Activated T-cell treated with anti-CD3 and anti-CD28 coated beads, Interleukin-2, amount 50 U/mL, for 72 hours (primary cell): ENCODE results near the gene TNFRSF12A. TPM values are rescaled to one million over a fixed set of nuclear protein-coding genes. Genes with fewer than 3 reads are reported as not detected.

Experiments used
- ATAC-seq, 2 donors: fragments of 150-1000 bp; cut with Tn5 transposase; replicated peaks in 1 of 2; 2 replicates each; pipeline ENCODE4 v1.10.0; 2021; ENCODE audit warnings: moderate library complexity in 2 of 2, mild to moderate bottlenecking in 1 of 2
- DNase-seq, 2 donors: peaks; one replicate each; pipeline ENCODE4 v3.0.0; 2021 to 2022; ENCODE audit warnings: mixed read lengths in 1 of 2
- H3K27ac Mint-ChIP-seq: one replicate; pipeline ENCODE4 v1.8.0; 2022; ENCODE audit warnings: mild to moderate bottlenecking, moderate library complexity, mixed read lengths
- H3K27me3 Mint-ChIP-seq: one replicate; pipeline ENCODE4 v1.8.0; 2022; ENCODE audit warnings: low read depth, mixed read lengths
- H3K36me3 Mint-ChIP-seq, 2 donors: one replicate each; pipeline ENCODE4 v1.8.0; 2022; ENCODE audit warnings: mixed read lengths in 2 of 2, mild to moderate bottlenecking in 1 of 2; ENCODE audit not compliant: insufficient read depth in 2 of 2
- H3K4me1 Mint-ChIP-seq: one replicate; pipeline ENCODE4 v1.8.0; 2022; ENCODE audit warnings: low read depth, mixed read lengths
- H3K4me3 Mint-ChIP-seq, 2 donors: one replicate each; pipeline ENCODE4 v1.8.0; 2022; ENCODE audit warnings: mild to moderate bottlenecking in 2 of 2, mixed read lengths in 2 of 2, moderate library complexity in 2 of 2
- H3K9me3 Mint-ChIP-seq, 2 donors: one replicate each; pipeline ENCODE4 v1.8.0; 2022; ENCODE audit warnings: mixed read lengths in 2 of 2
- total RNA-seq, 2 donors: library from RNA; stranded (reverse); gene quantifications; one replicate each; pipeline ENCODE4 v1.2.3, GENCODE V29; 2022

Gene TNFRSF12A
- total RNA-seq, 2 donors from 2014 or later = 3.9 to 4.0 TPM

GRCh38 chr16:3009568-3010390, 10.4 kb upstream of the TNFRSF12A start:
- peaks cover 8% of the 10 kb centered on the region for H3K27me3 Mint-ChIP-seq
- no peaks in the 10 kb centered on the region for H3K36me3 Mint-ChIP-seq
- peaks cover 21% of the 10 kb centered on the region for H3K4me1 Mint-ChIP-seq
- no peak overlapping the region for H3K27ac Mint-ChIP-seq
- no peaks in the 10 kb centered on the region for H3K9me3 Mint-ChIP-seq
- ATAC-seq (no peak), DNase-seq (no peak)
- no peak overlapping the region for H3K4me3 Mint-ChIP-seq

DNA sequence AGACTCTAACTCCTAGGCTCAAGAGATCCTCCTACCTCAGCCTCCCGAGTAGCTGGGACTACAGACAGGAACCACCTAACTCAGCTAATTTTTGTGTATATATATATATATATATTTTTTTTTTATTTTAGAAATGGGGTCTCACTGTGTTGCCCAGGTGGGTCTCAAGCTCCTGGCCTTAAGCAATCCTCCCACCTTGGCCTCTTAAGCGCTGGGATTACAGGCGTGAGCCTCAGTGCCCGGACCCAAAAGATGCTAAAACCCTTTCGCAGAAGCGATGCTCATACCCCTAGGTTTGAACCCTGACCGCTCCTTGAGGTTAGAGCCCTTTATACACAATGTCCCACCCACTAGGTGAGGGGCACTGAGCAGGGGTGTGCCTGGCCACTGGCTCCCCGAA, 9.7 kb upstream of the TNFRSF12A start:
- no peaks in the 10 kb centered on the region for H3K36me3 Mint-ChIP-seq
- DNase-seq (no peak), ATAC-seq (no peak)
- peaks cover 21% of the 10 kb centered on the region for H3K4me1 Mint-ChIP-seq
- no peak overlapping the region for H3K27ac Mint-ChIP-seq
- peaks cover 8% of the 10 kb centered on the region for H3K27me3 Mint-ChIP-seq
- no peak overlapping the region for H3K4me3 Mint-ChIP-seq
- H3K9me3 Mint-ChIP-seq = no peaks in the 10 kb centered on the region

- Mint-ChIP-seq H3K27me3 (peaks cover under 1% of the 10 kb centered on the region), H3K36me3 (no peaks in the 10 kb centered on the region), H3K4me1 (peaks cover 16% of the 10 kb centered on the region), H3K9me3 (no peaks in the 10 kb centered on the region), H3K4me3 (no peak overlapping the region), H3K27ac (no peak overlapping the region)
- no peak for DNase-seq
- ATAC-seq = no peak
Observed at GRCh38 chr16:3012246-3012645, 7.9 kb upstream of the TNFRSF12A start.

GRCh38 chr16:3012828-3013420, 7.2 kb upstream of the TNFRSF12A start, which contains the start of gene CLDN9:
CLDN9 (plus strand) TSS chr16:3012923; CDS start chr16:3013363, 440 bp downstream.
- Mint-ChIP-seq H3K9me3 (no peaks in the 10 kb centered on the region), H3K4me3 (no peak within 1 kb of the TSS), H3K36me3 (no peaks in the 10 kb centered on the region), H3K27me3 (no peaks in the 10 kb centered on the region), H3K27ac (no peak within 1 kb of the TSS), H3K4me1 (peaks cover 10% of the 10 kb centered on the region)
- no peak for ATAC-seq
- DNase-seq = no peak

DNA sequence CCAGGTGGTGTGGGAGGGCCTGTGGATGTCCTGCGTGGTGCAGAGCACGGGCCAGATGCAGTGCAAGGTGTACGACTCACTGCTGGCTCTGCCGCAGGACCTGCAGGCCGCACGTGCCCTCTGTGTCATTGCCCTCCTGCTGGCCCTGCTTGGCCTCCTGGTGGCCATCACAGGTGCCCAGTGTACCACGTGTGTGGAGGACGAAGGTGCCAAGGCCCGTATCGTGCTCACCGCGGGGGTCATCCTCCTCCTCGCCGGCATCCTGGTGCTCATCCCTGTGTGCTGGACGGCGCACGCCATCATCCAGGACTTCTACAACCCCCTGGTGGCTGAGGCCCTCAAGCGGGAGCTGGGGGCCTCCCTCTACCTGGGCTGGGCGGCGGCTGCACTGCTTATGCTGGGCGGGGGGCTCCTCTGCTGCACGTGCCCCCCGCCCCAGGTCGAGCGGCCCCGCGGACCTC, 6.6 kb upstream of the TNFRSF12A start:
- Mint-ChIP-seq H3K4me3 (no peak overlapping the region), H3K27me3 (peaks cover 1% of the 10 kb centered on the region), H3K4me1 (peaks cover 10% of the 10 kb centered on the region), H3K27ac (no peak overlapping the region), H3K36me3 (no peaks in the 10 kb centered on the region), H3K9me3 (no peaks in the 10 kb centered on the region)
- DNase-seq (no peak), ATAC-seq (no peak)

DNA sequence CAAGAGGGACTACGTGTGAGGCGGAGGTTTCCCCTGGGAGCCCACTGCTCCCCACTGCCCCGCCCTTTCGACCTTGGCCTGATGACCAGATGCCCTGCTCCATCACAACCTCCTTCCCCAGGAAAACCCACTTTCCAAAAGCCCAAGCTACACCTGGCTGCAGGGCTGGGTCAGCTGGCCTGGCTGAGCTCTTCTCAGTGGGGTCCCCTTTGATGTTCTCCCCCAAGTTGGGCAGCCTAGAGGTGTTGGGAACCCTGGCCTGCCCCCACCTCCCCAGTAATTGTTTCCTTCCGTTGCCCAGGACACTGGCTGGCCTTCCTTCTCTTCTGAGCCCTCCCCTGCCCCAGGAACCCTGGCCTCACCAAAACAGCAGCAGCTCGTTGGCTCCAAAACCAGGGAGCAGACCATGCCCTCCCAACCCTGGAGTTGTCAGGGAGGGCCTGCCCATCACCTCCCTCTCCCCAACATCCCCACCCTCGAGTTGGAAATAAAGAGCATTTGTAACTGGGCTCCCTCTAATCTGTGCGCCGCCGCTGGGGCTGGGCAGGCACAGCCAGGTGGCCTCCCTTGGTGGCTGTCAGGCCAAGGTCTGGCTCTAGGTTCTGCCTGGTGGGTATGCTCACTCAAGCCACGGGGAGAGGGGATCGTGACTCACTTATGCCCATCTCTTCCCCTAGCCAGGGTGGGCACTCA, 6.0 kb upstream of the TNFRSF12A start:
- no peak for ATAC-seq
- H3K27ac Mint-ChIP-seq = no peak overlapping the region
- H3K9me3 Mint-ChIP-seq = no peaks in the 10 kb centered on the region
- H3K4me1 Mint-ChIP-seq = peaks cover 13% of the 10 kb centered on the region
- H3K36me3 Mint-ChIP-seq = no peaks in the 10 kb centered on the region
- H3K27me3 Mint-ChIP-seq = peaks cover 7% of the 10 kb centered on the region
- no peak overlapping the region for H3K4me3 Mint-ChIP-seq
- DNase-seq = no peak

- ATAC-seq = no peak
- DNase-seq = no peak
- H3K9me3 Mint-ChIP-seq = no peaks in the 10 kb centered on the region
- H3K36me3 Mint-ChIP-seq = no peaks in the 10 kb centered on the region
- H3K4me1 Mint-ChIP-seq = peaks cover 21% of the 10 kb centered on the region
- H3K4me3 Mint-ChIP-seq = no peak overlapping the region
- peaks cover 15% of the 10 kb centered on the region for H3K27me3 Mint-ChIP-seq
- no peak overlapping the region for H3K27ac Mint-ChIP-seq
Observed at GRCh38 chr16:3014971-3015370, 5.2 kb upstream of the TNFRSF12A start.

- Mint-ChIP-seq H3K4me3 (no peak overlapping the region), H3K27ac (no peak overlapping the region), H3K9me3 (no peaks in the 10 kb centered on the region)
Observed at GRCh38 chr16:3015865-3016521, 4.2 kb upstream of the TNFRSF12A start.

GRCh38 chr16:3017344-3017743, 2.8 kb upstream of the TNFRSF12A start:
- Mint-ChIP-seq H3K36me3 (no peaks in the 10 kb centered on the region), H3K4me1 (peaks cover 43% of the 10 kb centered on the region), H3K9me3 (no peaks in the 10 kb centered on the region), H3K27me3 (peaks cover 17% of the 10 kb centered on the region), H3K27ac (no peak overlapping the region), H3K4me3 (no peak overlapping the region)
- ATAC-seq (no peak), DNase-seq (no peak)

More at GRCh38 chr16:3015865-3016521, 4.2 kb upstream of the TNFRSF12A start:
- Mint-ChIP-seq H3K36me3 (no peaks in the 10 kb centered on the region), H3K27me3 (peaks cover 17% of the 10 kb centered on the region), H3K4me1 (peaks cover 29% of the 10 kb centered on the region)
- DNase-seq = no peak
- ATAC-seq = no peak

DNA sequence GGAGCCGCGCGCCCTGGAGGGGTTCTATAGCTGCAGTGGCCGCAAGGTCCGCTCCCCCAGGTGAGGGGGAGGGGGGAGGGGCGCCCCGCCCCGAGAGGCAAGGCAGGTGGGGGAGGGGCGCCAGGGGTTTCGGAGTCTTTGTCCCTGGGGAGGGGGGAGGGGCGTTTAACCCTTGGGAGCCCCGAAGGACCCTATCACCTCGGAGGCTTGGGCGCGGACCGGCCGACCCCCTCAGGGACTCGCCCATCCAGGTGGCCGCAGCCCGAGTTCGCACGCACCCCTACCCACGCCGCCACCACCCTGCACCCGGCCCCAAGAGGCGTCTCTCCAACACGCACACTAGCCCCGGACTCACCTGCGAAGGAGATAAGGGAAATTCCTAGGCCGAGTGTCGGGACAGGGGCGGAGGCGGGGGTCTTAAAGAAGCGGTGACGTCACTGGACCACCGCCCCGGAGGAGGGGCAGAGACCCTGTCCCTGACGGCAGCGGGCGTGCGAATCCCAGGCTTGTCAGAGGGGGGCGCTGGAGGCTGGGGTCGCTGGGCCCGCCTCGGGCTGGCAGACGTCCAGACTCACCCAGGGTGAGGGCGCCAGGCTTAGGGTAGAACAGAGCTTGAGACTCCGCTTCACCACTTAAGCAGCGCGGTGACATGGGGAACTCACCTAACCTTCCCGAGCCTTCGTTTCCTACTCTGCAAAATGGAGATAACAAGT, 2.2 kb upstream of the TNFRSF12A start, which contains the start of gene CLDN6:
Gene CLDN6, minus strand, starts transcription at position 390 of the 713 bp plus-strand sequence. CDS start 2,162 bp downstream, outside the sequence.
- Mint-ChIP-seq H3K4me3 (peak within 1 kb of the TSS; percentile 21 to 58), H3K27ac (no peak within 1 kb of the TSS)
- DNase-seq = peak; percentile 63 to 70

GRCh38 chr16:3019594-3020246, 448 bp upstream of the TNFRSF12A start:
- Mint-ChIP-seq H3K9me3 (no peaks in the 10 kb centered on the region), H3K27ac (peak overlapping the region; percentile 40), H3K36me3 (no peaks in the 10 kb centered on the region), H3K27me3 (peaks cover 17% of the 10 kb centered on the region), H3K4me1 (peaks cover 62% of the 10 kb centered on the region), H3K4me3 (peak overlapping the region; percentile 83 to 85)
- no peak for DNase-seq
- no peak for ATAC-seq

More for the DNA sequence above, 2.2 kb upstream of the TNFRSF12A start, which contains the start of gene CLDN6:
- H3K36me3 Mint-ChIP-seq = no peaks in the 10 kb centered on the region
- H3K4me1 Mint-ChIP-seq = peaks cover 49% of the 10 kb centered on the region
- no peak for ATAC-seq
- H3K9me3 Mint-ChIP-seq = no peaks in the 10 kb centered on the region
- H3K27me3 Mint-ChIP-seq = peaks cover 17% of the 10 kb centered on the region
